Natural killer cell (primary cell): ENCODE measurements around the gene KLHDC8A. TPM values are rescaled to one million over a fixed set of nuclear protein-coding genes. Genes with fewer than 3 reads are reported as not detected.

Experiments
- ATAC-seq, 3 donors: fragments of 150-1000 bp in 2 of 3; fragments of 200-7000 bp in 1 of 3; cut with Tn5 transposase; 1 replicate in 1 of 3; 2 replicates in 2 of 3; pipeline ENCODE4 v1.10.0; 2021; ENCODE audit warnings: mild to moderate bottlenecking in 2 of 3, moderate library complexity in 2 of 3
- DNase-seq, 2 donors: peaks; one replicate each; pipeline versions ENCODE4 v3.0.0 to v3.0.0-alpha.2; 2013 to 2021; ENCODE audit warnings: mixed read lengths in 1 of 2
- H3K27ac ChIP-seq: one replicate; pipeline ENCODE4 v1.5.1; 2013; ENCODE audit warnings: mild to moderate bottlenecking, low read length
- H3K27me3 ChIP-seq: one replicate; pipeline ENCODE4 v1.6.1; 2013; ENCODE audit warnings: low read length; ENCODE audit not compliant: control insufficient read depth, insufficient read depth
- H3K36me3 ChIP-seq: one replicate; pipeline ENCODE4 v1.6.1; 2013; ENCODE audit warnings: low read length; ENCODE audit not compliant: control insufficient read depth, insufficient read depth
- H3K4me1 ChIP-seq: one replicate; pipeline ENCODE4 v1.6.1; 2013; ENCODE audit warnings: low read length; ENCODE audit not compliant: control insufficient read depth, insufficient read depth
- H3K4me3 ChIP-seq: one replicate; pipeline ENCODE4 v1.5.1; 2013; ENCODE audit warnings: low read length
- H3K9me3 ChIP-seq: one replicate; pipeline ENCODE4 v1.6.1; 2013; ENCODE audit warnings: low read length; ENCODE audit not compliant: control insufficient read depth, insufficient read depth
- H3K27ac Mint-ChIP-seq, 2 donors: one replicate each; pipeline ENCODE4 v1.8.0; 2022; ENCODE audit warnings: mild to moderate bottlenecking in 2 of 2, mixed read lengths in 2 of 2, moderate library complexity in 1 of 2
- H3K27me3 Mint-ChIP-seq, 2 donors: one replicate each; pipeline ENCODE4 v1.8.0; 2022; ENCODE audit warnings: low read depth in 2 of 2, mixed read lengths in 2 of 2
- H3K36me3 Mint-ChIP-seq: one replicate; pipeline ENCODE4 v1.8.0; 2022; ENCODE audit warnings: mixed read lengths
- H3K4me1 Mint-ChIP-seq, 2 donors: one replicate each; pipeline ENCODE4 v1.8.0; 2022; ENCODE audit warnings: mixed read lengths in 2 of 2
- H3K4me3 Mint-ChIP-seq: one replicate; pipeline ENCODE4 v1.8.0; 2022; ENCODE audit warnings: mild to moderate bottlenecking, moderate library complexity, mixed read lengths
- H3K9me3 Mint-ChIP-seq, 2 donors: one replicate each; pipeline ENCODE4 v1.8.0; 2022; ENCODE audit warnings: mixed read lengths in 2 of 2
- WGBS: methylation state at CpG from one replicate; pipeline ENCODE4 v1.1.7; 2013; ENCODE audit warnings: missing lambda C conversion rate; ENCODE audit not compliant: insufficient coverage; 5-methylcytosine and 5-hydroxymethylcytosine counted together
- intact Hi-C: fragments of 100-400 bp; cut with micrococcal nuclease; formaldehyde crosslinking; loops from one replicate; pipeline ENCODE4 v1.14.2; 2022
- total RNA-seq, 4 donors: library from RNA; stranded (reverse); fragments of 120-200 nt in 1 of 4; gene quantifications; one replicate each; pipeline versions ENCODE4 v1.2.3 to v1.2.4, GENCODE V29; 2013 to 2022
- TF ChIP-seq, protein P1 (sequence below): fragments of 200-600 bp; IDR thresholded peaks from one replicate; pipeline ENCODE4 v1.8.0; 2022; ENCODE audit warnings: antibody characterized with exemption

Gene KLHDC8A
- total RNA-seq, 3 donors from 2014 or later (not counting 1 experiment from before 2014, with no cell fraction given), result not detected

DNA sequence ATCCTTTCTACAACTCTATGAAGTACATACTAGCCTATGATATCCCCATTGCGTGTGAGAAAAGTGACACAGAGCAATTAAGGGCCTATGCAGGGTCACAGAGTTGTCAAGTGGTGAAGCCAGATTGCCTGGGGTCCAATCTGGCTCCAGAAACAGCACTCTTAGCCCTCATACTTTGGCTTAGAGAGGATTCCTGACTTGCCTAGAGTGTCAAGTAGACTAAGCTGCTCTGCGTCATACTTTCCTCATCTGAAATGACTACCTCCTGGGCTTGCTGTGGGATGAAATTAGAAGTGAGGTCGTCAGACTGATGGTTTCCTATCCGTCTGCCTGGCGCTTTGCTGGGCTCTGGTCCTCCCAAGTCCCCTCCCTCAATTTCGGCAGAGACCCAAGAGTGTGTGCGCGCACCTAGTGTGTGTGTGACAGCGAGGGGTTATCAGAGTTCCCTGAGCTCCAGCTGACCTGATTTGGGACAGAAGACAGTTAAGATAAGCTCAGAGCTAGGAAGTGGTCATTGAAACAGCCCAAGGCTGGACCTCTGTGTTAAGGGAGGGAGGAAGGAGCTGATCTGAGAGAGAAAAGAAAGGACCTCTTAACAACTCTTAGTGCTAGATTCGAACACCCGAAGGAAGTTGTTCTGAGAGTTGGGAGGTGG, 29.8 kb downstream of the KLHDC8A start:
- Mint-ChIP-seq H3K27ac (no peak overlapping the region), H3K4me1 (peaks cover 12 to 20% of the 10 kb centered on the region in 2 donors), H3K9me3 (no peaks in the 10 kb centered on the region), H3K4me3 (no peak overlapping the region), H3K27me3 (peaks cover 8 to 11% of the 10 kb centered on the region in 2 donors), H3K36me3 (no peaks in the 10 kb centered on the region)
- DNase-seq, result no peak
- Histone ChIP-seq H3K27ac (no peak overlapping the region), H3K4me3 (no peak overlapping the region), H3K27me3 (no peaks in the 10 kb centered on the region), H3K9me3 (no peaks in the 10 kb centered on the region), H3K36me3 (no peaks in the 10 kb centered on the region), H3K4me1 (peaks cover 11% of the 10 kb centered on the region)
- 87% methylated on average over 11 of the region's 11 CpGs for WGBS
- no peak for ATAC-seq
- intact Hi-C loops, result no loop called here
- TF ChIP-seq, protein P1, sequence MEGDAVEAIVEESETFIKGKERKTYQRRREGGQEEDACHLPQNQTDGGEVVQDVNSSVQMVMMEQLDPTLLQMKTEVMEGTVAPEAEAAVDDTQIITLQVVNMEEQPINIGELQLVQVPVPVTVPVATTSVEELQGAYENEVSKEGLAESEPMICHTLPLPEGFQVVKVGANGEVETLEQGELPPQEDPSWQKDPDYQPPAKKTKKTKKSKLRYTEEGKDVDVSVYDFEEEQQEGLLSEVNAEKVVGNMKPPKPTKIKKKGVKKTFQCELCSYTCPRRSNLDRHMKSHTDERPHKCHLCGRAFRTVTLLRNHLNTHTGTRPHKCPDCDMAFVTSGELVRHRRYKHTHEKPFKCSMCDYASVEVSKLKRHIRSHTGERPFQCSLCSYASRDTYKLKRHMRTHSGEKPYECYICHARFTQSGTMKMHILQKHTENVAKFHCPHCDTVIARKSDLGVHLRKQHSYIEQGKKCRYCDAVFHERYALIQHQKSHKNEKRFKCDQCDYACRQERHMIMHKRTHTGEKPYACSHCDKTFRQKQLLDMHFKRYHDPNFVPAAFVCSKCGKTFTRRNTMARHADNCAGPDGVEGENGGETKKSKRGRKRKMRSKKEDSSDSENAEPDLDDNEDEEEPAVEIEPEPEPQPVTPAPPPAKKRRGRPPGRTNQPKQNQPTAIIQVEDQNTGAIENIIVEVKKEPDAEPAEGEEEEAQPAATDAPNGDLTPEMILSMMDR, result no peak

DNA sequence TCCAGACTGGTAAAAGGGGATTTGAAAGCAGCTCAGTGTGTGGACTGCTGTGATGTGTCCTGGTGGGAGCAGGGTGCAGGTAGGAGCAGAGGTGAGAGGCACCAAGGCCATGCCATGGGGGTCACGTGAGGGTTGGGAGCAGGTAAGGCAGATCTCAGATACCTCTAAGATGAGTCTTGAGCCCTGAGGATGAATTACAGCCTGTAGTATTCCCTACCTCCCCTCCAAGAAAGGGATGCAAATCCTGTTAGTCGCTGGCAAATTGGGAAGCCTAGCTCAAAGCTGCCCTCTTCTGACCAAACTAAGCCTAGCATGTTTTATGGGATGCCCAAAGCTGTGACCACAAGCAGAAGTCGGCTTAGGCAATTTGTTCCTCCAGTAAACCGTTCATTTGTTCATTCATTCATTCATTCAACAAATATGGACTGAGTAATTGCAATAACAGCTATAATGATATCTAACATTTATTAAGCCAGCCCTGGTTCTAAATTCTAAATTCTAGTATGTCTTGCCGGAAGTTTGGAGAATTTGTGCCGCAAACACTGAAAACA, 31.3 kb downstream of the KLHDC8A start:
- Mint-ChIP-seq H3K4me3 (no peak overlapping the region), H3K27me3 (peaks cover 8 to 11% of the 10 kb centered on the region in 2 donors), H3K9me3 (no peaks in the 10 kb centered on the region), H3K36me3 (no peaks in the 10 kb centered on the region), H3K27ac (no peak overlapping the region), H3K4me1 (peaks cover 24 to 34% of the 10 kb centered on the region in 2 donors)
- H3K36me3 ChIP-seq, result no peaks in the 10 kb centered on the region
- ATAC-seq (peak in 2 of 3 donors; percentile 30 to 37), DNase-seq (peak; percentile 43 to 85)
- H3K4me3 ChIP-seq, result no peak overlapping the region
- no peaks in the 10 kb centered on the region for H3K27me3 ChIP-seq
- peaks cover 18% of the 10 kb centered on the region for H3K4me1 ChIP-seq
- 43% methylated on average over 6 of the region's 6 CpGs for WGBS
- H3K9me3 ChIP-seq, result no peaks in the 10 kb centered on the region
- TF ChIP-seq, protein P1, result peak; percentile 83
- intact Hi-C loops, result loop anchor here (1.0 kb wide), 1 partner anchor 52 kb away; no protein-coding TSS in a partner anchor
- no peak overlapping the region for H3K27ac ChIP-seq

DNA sequence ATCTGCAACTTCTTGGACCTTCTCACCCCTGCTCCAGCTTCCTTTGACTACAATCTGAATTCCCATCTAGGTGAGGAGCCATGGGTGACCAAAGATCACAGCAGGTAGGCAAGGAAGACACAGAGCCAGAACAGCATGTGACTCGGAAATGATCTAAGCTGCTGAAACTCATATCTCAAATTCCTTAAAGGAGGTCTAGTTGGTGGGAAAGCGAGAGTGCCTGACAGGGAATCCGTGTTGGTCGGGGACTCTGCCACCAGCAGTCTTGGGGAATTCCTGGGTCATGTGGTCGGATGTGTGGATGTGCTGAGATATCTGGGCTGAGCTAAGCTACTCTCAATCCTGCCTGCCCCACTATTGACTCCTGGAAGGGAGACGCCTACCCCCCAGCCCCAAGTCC, 31.9 kb downstream of the KLHDC8A start:
- H3K9me3 Mint-ChIP-seq, result no peaks in the 10 kb centered on the region
- Histone ChIP-seq H3K9me3 (no peaks in the 10 kb centered on the region), H3K27ac (no peak overlapping the region), H3K27me3 (no peaks in the 10 kb centered on the region), H3K4me3 (no peak overlapping the region), H3K36me3 (no peaks in the 10 kb centered on the region), H3K4me1 (peaks cover 19% of the 10 kb centered on the region)
- ATAC-seq, result no peak
- H3K27me3 Mint-ChIP-seq, result peaks cover 8 to 11% of the 10 kb centered on the region in 2 donors
- peaks cover 30 to 39% of the 10 kb centered on the region in 2 donors for H3K4me1 Mint-ChIP-seq
- H3K36me3 Mint-ChIP-seq, result no peaks in the 10 kb centered on the region
- H3K27ac Mint-ChIP-seq, result no peak overlapping the region
- TF ChIP-seq, protein P1, result no peak
- WGBS, result 79% methylated on average over 5 of the region's 6 CpGs
- DNase-seq, result peak in 1 of 2 donors; percentile 34
- H3K4me3 Mint-ChIP-seq, result no peak overlapping the region
- intact Hi-C loops, result loop anchor here (1.0 kb wide), 1 partner anchor 51 kb away; no protein-coding TSS in a partner anchor
